Measurements from ENCODE around the gene SSC5D.

SSC5D gene

GRCh38 chr19:55536951-55537740, 48.9 kb downstream of the SSC5D start, which contains the start of gene SBK2:
TSS of gene SBK2 (minus strand) at chr19:55537133. CDS start at chr19:55536294, 839 bp downstream.
- ATAC-seq (no peak), DNase-seq (peak; percentile 22)

DNA sequence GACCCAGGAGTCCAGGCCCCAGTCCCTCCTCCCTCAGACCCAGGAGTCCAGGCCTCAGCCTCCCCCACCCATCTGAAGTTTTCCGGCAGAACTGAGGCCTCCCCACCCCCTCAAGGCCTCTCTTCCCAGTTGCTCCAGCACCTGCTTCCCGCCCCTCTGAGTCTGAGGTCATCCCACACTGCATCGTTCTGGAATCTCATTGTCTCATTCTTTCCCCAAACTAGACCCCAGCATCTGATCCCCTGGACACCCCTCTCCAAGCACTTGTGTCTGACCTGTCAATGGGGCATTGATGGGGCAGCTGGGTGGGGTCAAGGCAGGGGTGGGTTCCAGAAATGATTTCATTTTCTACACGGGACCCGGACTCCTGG, 49.5 kb downstream of the SSC5D start:
- ATAC-seq (no peak), DNase-seq (no peak)

- ATAC-seq = no peak
- no peak for DNase-seq
These were observed 49.9 kb downstream of the SSC5D start for GRCh38 chr19:55538132-55538531.

GRCh38 chr19:55539090-55539984, 51.1 kb downstream of the SSC5D start:
- ATAC-seq (no peak), DNase-seq (no peak)

- ATAC-seq = no peak
These were observed 52.4 kb downstream of the SSC5D start for GRCh38 chr19:55540619-55541018.

GRCh38 chr19:55541091-55541490, 52.9 kb downstream of the SSC5D start:
- no peak for DNase-seq
- no peak for ATAC-seq

More at GRCh38 chr19:55540619-55541018, 52.4 kb downstream of the SSC5D start:
- no peak for DNase-seq

- ATAC-seq (no peak), DNase-seq (no peak)
These were observed 54.1 kb downstream of the SSC5D start for GRCh38 chr19:55542292-55542855.

GRCh38 chr19:55543567-55543966, 55.3 kb downstream of the SSC5D start:
- no peak for DNase-seq
- no peak for ATAC-seq

GRCh38 chr19:55544014-55544413, 55.8 kb downstream of the SSC5D start:
- ATAC-seq = no peak
- no peak for DNase-seq

- no peak for ATAC-seq
- no peak for DNase-seq
These were observed 56.7 kb downstream of the SSC5D start for GRCh38 chr19:55544776-55545439.

DNA sequence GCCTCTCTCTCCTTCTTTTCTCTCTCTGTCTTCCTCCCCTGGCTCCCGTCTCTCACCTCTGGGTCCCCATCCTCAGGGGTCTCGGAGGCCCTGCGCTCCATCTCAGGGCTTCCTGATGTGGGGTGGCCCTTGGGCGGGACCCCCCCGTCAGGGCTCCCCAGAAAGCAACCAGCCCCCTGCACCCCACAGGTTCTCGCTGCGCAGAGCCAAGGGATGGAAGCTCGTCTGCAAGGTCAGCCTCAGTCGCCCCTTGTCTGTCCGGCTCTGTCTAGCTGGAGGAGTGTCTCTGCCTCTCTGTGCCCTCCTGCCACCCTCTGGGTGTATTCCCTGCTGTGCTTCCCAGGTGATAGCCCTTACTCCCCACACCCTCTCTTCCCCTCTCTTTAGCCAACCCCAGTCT, 57.2 kb downstream of the SSC5D start, which contains the start of gene SBK3:
Gene SBK3 (minus strand): TSS at position 101 of the 400 bp plus-strand sequence. CDS start 0 bp downstream, at position 101.
- ATAC-seq = no peak
- no peak for DNase-seq

GRCh38 chr19:55546011-55546410, 57.8 kb downstream of the SSC5D start:
- no peak for ATAC-seq

GRCh38 chr19:55546822-55547614, 58.8 kb downstream of the SSC5D start:
- ATAC-seq (no peak), DNase-seq (peak; percentile 7)

More at GRCh38 chr19:55546011-55546410, 57.8 kb downstream of the SSC5D start:
- no peak for DNase-seq

DNA sequence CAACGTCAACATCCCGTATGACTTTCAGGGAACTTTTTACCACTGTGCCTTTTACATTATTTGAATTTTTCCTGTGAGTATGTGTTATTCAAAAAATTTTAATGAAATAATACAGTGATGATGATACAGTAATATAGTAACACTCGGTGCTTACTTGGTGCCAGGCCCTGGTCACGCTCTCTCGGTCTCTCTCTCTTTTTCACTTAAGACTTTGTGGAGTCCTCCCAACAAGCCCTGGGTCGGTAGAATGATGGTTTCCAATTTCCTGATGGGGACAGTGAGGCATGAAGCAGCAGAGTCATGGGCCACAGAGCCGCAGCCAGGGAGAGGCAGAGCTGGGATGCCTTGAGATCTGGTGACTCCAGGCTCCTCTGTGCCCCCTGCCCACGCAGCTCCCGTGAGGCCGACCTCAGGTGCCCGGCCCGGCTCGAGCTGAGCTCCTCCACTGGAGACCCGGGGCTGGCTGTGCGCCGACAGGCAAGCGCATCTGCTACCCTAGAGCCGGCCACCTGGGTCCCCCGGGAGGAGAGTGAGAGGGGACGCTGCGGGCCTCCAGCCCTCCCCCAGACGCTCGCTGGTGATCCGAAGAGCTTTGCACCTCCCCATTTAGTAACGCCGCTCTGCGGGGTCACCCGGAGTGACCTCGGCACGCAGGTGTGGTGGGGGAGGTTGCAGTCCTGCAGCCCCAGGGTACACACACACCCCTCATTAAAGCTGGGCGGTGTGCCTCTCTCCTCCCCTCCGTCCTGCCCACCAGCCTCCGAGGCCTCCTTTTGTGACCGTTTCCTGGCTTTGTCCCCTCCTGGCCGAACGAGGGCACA, 61.5 kb downstream of the SSC5D start:
- DNase-seq (no peak), ATAC-seq (no peak)

GRCh38 chr19:55550321-55550650, 62.0 kb downstream of the SSC5D start:
- ATAC-seq (no peak), DNase-seq (no peak)

DNA sequence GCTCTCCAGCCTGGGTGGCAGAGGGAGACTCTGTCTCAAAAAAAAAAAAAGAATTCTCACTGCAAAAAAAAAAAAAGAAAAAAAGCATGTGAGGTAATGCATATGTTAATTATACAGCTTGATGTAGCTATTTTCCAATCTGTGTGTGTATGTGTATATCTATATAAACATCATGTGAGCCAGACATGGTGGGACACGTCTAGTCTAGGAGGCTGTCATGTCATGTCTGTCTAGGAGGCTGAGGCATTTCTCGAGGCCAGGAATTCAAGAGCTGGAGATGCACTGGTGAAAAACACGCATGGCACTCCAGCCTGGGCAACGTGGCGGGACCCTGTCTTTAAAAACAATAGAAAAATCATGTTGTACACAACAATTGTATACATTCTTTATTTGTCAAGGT, 64.0 kb downstream of the SSC5D start:
- ATAC-seq (no peak), DNase-seq (no peak)

GRCh38 chr19:55552620-55553019, 64.4 kb downstream of the SSC5D start:
- ATAC-seq = no peak
- DNase-seq = no peak

DNA sequence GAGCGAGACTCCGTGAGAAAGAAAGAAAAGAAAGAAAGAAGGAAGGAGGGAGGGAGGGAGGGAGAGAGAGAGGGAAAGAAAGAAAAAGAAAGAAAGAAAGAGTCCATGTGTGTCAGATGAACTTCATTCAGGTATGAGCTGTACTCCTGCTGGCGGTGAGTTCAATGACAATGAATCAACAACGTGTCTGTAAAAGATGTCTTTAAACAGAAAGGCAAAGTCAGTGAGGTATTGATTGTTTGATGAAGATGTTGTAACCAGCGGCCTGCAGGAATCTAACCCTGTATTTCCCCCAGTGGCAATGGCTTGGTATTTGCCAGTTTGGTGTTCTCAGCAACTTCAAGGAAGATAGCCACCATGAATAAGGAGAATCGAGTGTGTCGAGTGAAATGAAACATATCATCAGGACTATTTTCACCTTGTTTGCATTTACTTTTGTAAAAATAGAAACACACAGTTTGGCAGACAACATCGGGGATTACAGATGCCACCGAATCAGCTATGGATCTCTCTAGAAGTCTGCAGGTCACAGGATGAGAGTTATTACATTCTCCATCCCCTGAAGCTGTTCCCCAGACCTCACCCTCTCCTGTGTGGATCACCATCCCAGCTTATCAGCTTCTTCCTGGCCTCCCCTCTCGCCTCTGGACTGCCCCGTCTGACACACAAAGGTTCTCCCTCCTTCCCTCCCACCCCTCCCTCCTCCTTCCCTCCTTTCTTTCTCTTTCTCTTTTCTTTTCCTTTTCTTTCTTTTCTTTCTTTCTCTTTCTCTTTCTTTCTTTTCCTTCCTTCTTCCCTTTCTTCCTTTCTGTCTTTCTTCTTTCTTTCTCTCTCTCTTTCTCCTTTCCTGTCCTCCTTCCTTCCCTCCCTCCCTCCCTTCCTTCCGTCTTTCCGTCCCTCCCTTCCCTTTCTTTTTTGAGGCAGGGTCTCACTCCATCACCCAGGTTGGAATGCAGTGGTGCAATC, 65.3 kb downstream of the SSC5D start:
- DNase-seq = no peak
- ATAC-seq = no peak

DNA sequence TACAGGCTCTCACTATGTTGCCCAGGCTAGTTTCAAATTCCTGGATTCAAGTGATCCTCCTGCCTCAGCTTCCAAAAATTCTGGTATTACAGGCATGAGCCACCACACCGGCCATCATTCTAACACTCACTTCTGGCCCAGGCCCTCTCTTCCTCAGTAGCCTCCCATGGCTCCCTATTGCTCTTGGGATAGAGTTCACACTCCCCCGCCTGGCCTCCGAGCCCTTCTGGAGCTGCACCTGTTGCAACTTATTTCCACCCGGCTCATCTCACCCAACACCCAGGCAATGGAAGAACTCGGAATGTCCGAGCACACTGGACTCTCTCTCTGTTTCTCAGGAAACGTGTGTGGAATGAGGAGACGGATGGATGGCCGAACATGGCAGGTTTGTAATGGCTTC, 66.1 kb downstream of the SSC5D start:
- ATAC-seq (no peak), DNase-seq (no peak)
